CD8-positive, alpha-beta memory T cell (primary cell): ENCODE measurements around the gene FBN1. TPM values are rescaled to one million over a fixed set of nuclear protein-coding genes. Genes with fewer than 3 reads are reported as not detected.

Experiments used
- CTCF ChIA-PET: fragments of 350-600 bp; sonication (Branson Sonifier 250); formaldehyde crosslinking; loops from one replicate; lab custom pipeline; 2021; ENCODE audit warnings: antibody characterized with exemption; lab: Charles Lee
- POLR2A ChIA-PET: fragments of 350-600 bp; sonication (Branson Sonifier 250); formaldehyde crosslinking; loops from one replicate; lab custom pipeline; 2021; ENCODE audit warnings: antibody characterized with exemption; lab: Charles Lee
- DNase-seq, 5 donors: peaks; one replicate each; pipeline versions ENCODE4 v3.0.0 to v3.0.0-alpha.2; 2020 to 2022; ENCODE audit warnings: mixed read lengths in 1 of 5
- H3K27ac ChIP-seq: one replicate; pipeline ENCODE4 v1.7.0; 2013; ENCODE audit warnings: low read depth, mild to moderate bottlenecking, low read length, moderate library complexity
- H3K27me3 ChIP-seq: 2 replicates; pipeline ENCODE4 v1.7.0; 2013; ENCODE audit warnings: low read length, mild to moderate bottlenecking; ENCODE audit not compliant: insufficient read depth, poor library complexity, severe bottlenecking
- H3K36me3 ChIP-seq: 2 replicates; pipeline ENCODE4 v1.7.0; 2013; ENCODE audit warnings: mild to moderate bottlenecking, low read length, moderate library complexity; ENCODE audit not compliant: insufficient read depth
- H3K4me1 ChIP-seq: 2 replicates; pipeline ENCODE4 v1.7.0; 2013; ENCODE audit warnings: mild to moderate bottlenecking, low read length, moderate library complexity; ENCODE audit not compliant: insufficient read depth
- H3K4me3 ChIP-seq: 2 replicates; pipeline ENCODE4 v1.7.0; 2013; ENCODE audit warnings: mild to moderate bottlenecking, low read length
- H3K9me3 ChIP-seq: 2 replicates; pipeline ENCODE4 v1.7.0; 2013; ENCODE audit warnings: mild to moderate bottlenecking, low read length
- H3K27ac Mint-ChIP-seq, 8 donors: one replicate each; pipeline ENCODE4 v1.8.0; 2020 to 2021; ENCODE audit warnings: mixed read lengths in 8 of 8, mild to moderate bottlenecking in 6 of 8, inconsistent platforms in 3 of 8, moderate library complexity in 3 of 8
- H3K27me3 Mint-ChIP-seq, 2 donors: one replicate each; pipeline ENCODE4 v1.8.0; 2020 to 2021; ENCODE audit warnings: mixed read lengths in 2 of 2, mild to moderate bottlenecking in 1 of 2, moderate library complexity in 1 of 2
- H3K36me3 Mint-ChIP-seq, 3 donors: one replicate each; pipeline ENCODE4 v1.8.0; 2020 to 2021; ENCODE audit warnings: mixed read lengths in 3 of 3, inconsistent platforms in 1 of 3, mild to moderate bottlenecking in 1 of 3
- H3K4me1 Mint-ChIP-seq, 3 donors: one replicate each; pipeline ENCODE4 v1.8.0; 2020 to 2021; ENCODE audit warnings: mixed read lengths in 3 of 3, inconsistent platforms in 1 of 3, mild to moderate bottlenecking in 1 of 3
- H3K4me3 Mint-ChIP-seq, 7 donors: one replicate each; pipeline ENCODE4 v1.8.0; 2020 to 2021; ENCODE audit warnings: mixed read lengths in 7 of 7, mild to moderate bottlenecking in 6 of 7, moderate library complexity in 4 of 7, inconsistent platforms in 2 of 7
- H3K9me3 Mint-ChIP-seq, 5 donors: one replicate each; pipeline ENCODE4 v1.8.0; 2020 to 2022; ENCODE audit warnings: mixed read lengths in 5 of 5, mild to moderate bottlenecking in 3 of 5, moderate library complexity in 2 of 5, inconsistent platforms in 1 of 5
- polyA plus RNA-seq: library from polyadenylated mRNA; unstranded; fragments of 300-500 nt; fragmentation: Illumina TruSeq; gene quantifications from one replicate; pipeline ENCODE4 v1.2.3, GENCODE V29; 2021
- total RNA-seq, 2 experiments: library from RNA; stranded (reverse); gene quantifications; one replicate each; pipeline ENCODE4 v1.2.3, GENCODE V29; 2021

The FBN1 gene
- total and polyA plus RNA-seq, 3 experiments from 2014 or later = 0.13 to 0.46 (median 0.21) TPM

GRCh38 chr15:48360841-48361240 lies 284.7 kb downstream of the FBN1 start:
- ChIA-PET POLR2A (no interaction called here), CTCF (interaction anchor here (1.9 kb wide), 1 partner anchor 8 kb away, joined by 9 read pairs; no protein-coding TSS in a partner anchor)
- Histone ChIP-seq H3K4me1 (no peaks in the 10 kb centered on the region), H3K9me3 (no peaks in the 10 kb centered on the region), H3K4me3 (no peak overlapping the region), H3K36me3 (no peaks in the 10 kb centered on the region), H3K27me3 (no peaks in the 10 kb centered on the region), H3K27ac (no peak overlapping the region)
- no peak overlapping the region for H3K4me3 Mint-ChIP-seq
- peaks cover 4 to 11% (median 9%) of the 10 kb centered on the region in 3 donors for H3K4me1 Mint-ChIP-seq
- no peaks in the 10 kb centered on the region for H3K9me3 Mint-ChIP-seq
- no peak for DNase-seq
- H3K36me3 Mint-ChIP-seq = no peaks in the 10 kb centered on the region
- H3K27me3 Mint-ChIP-seq = peaks cover 0 to 1% of the 10 kb centered on the region in 2 donors
- H3K27ac Mint-ChIP-seq = no peak overlapping the region

Other genes starting within 250 kb of the FBN1 start
- gene CEP152, start 165.4 kb upstream of the FBN1 start, total RNA-seq = 10 to 100 TPM; 19.7 to 20.7 TPM
- gene CEP152, start 165.4 kb upstream of the FBN1 start, polyA plus RNA-seq = 6.5 TPM
- gene EID1, start 232.4 kb upstream of the FBN1 start, total RNA-seq = 100 to 1,000 TPM; 113 to 125 TPM
- gene EID1, start 232.4 kb upstream of the FBN1 start, polyA plus RNA-seq = 183 TPM